H4 (cell line): ENCODE data around the gene TUG1. TPM values are rescaled to one million over a fixed set of nuclear protein-coding genes. Genes with fewer than 3 reads are reported as not detected.

Source experiments
- DNase-seq: peaks from one replicate; pipeline ENCODE4 v3.0.0-alpha.2; 2015; ENCODE audit warnings: low spot score
- total RNA-seq: library from RNA; depleted of rRNA; stranded (reverse); fragments of >200 nt; shearing (Covaris generic); gene quantifications from 2 replicates; pipeline ENCODE4 v1.2.3, GENCODE V29; 2014

The TUG1 gene
- total RNA-seq, 1 experiment from 2014 or later: 35.8 TPM

DNA sequence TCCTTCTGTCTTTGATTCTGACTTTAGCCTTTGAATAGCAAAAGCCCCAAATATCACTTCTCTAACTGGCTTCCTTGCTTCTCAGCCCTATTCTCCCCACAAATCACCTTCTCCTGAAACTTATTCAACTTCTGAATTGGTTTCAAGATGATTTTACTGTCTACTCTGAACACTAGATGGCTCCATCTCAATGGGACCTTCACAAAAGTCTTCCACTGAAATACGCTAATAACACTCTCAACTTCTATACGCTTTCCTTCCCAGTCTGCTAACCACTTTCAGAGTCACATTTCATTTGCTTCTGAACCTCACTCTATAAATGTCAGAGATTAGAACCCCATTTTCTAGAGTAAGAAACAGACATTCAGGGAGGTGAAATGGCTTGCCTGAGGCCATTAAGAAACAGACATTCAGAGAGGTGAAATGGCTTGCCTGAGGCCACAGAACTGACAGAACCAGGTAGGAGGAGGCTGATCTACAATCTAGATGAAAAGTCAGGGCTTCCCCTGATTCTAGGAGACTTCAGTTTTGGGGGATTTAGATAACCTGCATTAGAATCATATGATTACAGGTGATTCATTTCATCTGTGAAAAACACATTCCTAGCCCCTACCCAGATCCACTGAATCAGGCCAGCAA, 21.1 kb upstream of the TUG1 start:
- DNase-seq: no peak

DNA sequence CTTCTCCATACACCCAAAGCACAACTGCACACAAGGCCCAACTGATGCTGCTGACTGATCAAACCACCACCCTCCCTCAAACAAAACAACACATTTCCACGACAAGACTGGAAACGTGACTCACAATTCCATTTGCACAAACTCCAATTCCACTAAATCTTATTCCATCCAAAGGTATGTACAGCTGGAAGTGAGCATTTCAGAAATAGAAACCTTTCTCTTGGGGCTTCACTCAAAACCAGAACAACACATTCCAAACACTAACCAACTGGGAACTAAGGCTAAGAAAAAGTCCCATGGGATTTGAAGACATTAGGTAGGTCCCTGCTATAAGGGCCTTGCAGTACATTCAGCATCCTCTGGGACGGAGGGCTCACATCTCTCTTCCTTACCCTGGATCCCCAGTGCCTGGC, 20.1 kb upstream of the TUG1 start:
- no peak for DNase-seq

DNA sequence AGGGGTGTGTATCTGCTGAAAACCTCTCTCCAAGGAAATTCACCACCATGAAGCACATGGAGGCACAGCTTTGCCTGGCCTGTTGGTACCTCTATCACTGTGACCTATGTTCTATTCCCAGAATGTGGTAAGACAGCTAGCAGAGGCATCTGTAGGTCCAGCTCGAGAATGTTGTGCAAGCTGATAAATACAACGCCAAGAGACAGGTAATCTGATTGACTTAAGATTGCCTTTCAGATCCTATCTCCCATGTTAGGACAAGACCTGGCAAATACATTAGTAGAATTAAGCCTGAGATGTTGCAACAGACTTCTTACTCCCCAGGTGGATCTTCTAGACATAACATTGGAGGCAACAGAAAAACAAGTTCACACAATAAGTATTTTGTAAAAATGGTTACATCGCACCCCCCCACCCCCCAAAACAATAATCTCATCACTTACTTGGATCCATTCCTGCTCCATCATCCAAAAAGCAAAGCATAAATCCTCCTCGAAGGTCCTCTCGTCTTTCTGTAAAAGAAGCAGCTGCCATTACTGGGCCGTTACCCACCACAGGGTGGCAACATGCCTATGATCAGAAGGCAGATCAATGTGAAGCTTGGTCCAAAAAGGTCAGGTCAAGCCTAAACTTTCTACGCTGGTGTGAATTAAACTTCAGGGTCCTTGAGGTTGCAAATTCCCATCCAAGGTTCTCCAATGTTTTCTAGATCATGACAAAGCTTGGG, 19.0 kb upstream of the TUG1 start:
- DNase-seq: no peak

DNA sequence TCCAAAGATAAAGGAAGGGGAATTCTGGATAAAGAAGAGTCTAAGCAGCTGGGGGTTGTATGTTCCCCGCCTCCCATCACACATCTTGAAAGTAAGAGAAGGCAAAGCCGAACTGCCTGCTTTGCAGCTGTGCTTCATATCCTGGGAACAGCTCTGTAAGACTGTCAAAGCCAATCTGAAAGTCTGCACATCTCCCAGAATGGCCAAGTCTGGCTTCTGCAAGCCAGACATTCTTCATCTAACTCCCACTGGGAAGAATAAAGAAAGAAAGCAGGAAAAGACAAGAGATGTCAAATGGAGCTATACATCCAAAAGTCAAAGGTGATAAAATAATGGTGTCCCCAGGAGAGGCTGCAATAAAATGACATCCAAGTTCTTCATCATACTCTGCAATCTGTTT, 15.9 kb upstream of the TUG1 start:
- no peak for DNase-seq

DNA sequence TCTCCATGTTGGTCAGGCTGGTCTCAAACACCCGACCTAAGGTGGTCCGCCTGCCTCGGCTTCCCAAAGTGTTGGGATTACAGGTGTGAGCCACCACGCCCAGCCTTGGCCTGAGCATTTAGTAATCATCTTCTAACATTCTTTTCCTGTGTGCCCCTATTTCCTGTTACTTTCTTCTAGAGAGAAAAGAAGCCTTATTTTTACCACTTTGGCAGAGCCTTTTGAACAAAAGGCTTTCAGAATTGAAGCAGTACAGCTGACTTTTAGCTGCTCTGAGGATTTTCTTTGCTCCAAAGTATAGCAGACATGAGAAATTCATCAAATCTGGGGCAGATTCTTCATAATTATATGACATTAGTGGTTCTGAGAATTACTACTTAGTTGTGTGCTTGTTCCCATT, 13.9 kb upstream of the TUG1 start:
- DNase-seq: no peak

DNA sequence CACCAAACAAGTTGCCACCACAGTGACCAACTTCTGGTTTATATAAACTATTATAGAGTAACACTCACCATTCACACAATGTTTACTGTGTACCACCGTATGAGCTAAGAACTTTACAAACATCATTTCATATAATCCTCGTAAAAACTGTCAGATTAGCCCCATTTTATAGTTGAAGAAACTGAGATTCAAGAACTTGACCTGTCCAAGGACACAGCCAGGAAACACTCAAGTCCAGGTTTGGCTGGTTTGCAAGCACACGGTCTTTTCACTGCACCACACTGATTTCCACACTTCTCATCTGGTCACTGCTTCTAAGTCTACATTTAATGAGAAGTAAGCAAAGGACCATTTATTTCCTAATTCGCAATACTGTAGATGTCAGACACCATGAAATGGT, 4.2 kb upstream of the TUG1 start:
- DNase-seq: no peak

DNA sequence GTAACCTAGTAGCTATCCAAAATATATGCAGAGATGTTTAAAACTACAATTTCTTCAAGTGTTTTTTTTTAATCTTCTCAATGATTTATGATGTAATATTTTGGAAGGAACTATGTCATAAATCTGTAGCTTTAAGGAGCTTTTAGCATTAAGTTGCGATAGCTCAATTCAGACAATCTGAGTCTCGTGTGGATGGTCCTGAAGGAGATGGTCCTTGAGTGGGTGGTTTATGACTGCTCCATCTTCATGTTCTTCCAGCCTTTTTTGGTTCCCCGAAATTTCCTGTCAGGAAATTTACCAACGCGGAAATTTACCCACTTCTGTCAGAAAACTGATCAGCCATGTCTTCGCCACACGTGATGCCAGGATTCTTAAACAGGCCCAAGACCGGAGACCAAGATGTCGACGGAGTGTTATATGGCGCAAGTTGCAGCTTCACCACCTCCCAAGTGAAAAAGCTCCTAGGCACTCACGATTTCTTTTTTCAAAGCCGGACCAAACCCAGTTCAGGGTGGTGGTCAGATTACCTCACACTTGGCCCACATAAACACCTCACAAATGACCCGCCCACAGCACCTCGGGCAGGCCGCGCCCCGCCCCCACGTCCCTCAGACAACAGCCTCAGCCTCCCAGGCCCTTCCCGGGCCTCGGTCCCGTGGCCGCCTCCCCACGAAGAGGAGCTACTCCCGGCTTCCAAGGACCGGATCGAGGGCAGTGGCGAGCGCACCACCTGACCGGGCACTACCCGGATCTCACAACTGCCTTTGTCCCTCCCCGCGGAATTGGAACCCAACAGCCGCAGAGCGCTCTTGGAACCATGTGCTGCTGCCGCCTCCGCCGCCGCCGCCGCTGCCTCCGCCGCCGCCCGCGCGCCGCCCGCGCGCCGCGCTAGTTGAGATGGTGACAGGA, 796 bp upstream of the TUG1 start, which contains the start of gene MORC2:
Gene MORC2 (minus strand): TSS at position 760 of the 909 bp plus-strand sequence. CDS start 885 bp downstream, outside the sequence.
- DNase-seq: peak; percentile 49

DNA sequence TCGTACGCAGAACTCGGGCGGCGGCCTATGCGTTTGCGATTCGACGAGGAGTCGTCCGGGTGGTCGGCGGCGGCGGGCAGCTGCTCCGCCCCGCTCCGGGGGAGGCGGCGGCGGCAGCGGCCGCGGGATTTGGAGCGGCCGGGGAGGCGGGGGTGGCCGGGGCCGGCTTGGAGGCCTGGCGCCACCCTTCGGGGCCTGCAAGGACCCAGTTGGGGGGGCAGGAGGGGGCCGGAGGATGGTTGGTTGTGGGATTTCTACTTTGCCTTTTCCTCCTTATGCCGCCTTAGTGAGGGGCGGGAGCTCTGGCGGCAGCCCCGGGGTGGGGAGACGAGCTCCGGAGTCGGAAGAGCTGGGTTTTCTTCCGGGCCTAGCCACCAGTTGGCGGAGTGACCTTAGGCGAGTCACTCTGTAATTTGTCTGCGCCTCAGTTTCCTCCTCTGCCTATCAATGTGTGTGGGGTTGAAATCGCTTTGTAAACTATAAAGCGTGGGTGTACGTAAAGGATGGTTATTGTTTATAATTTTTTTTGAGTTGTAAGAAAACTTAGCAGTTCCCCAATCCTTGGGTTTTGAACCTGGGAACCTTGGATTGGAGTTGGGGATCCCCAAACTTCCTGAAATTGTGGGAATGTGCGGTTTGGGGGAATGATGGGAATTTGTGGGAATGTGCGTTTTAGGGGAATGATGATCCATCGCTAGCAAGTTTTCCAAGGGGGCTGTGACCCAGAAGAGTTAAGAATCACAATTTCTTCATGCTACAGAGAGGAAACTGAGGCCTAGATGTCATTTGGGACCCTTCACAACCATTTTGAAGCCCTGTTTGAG, 679 bp downstream of the TUG1 start:
- no peak for DNase-seq

DNA sequence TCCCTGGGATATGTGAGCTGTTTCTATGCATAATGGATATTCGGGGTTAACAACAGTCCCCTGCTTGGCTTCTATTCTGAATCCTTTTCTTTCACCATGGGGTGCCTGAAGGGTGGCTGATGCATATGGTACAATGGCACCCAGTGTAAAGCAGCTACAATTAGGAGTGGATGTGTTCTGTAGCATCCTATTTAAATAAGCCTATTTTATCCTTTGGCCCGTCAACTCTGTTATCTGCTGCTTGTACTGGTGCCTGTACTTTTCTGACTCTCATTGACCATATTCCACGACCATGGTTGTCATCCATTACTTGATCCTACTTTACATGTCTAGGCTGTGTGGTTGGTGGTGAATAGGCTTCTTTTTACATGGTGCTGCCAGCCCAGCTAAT, 1.3 kb downstream of the TUG1 start:
- no peak for DNase-seq

DNA sequence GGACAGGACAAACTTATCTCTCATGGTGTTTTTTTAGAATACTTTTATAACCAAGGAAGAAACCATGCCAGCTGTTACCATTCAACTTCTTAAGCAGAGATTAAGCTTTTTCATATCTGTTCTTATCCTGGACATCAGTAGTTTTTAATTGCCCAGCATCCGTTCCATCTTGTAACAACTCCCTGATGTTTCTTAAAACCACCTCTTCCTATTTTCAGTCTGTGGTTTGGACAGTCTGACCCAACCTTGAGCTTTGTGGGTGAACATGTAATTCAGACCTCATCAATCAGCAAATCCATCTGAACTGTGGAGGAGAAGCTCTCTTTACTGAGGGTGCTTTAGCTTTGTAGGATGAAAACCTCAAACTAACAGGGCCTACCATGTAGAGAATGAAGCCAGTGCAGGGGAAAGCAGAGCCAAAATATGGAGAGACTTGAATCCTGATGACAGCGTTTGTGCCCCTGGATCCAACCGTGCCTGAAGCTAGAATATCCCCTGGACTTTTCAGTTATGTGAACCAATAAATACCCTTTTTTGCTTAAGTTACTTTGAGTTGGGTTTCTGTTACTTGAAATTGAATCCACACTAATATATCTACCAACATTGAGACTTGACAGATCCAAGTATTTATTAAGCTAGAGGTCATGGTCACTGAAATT, 9.4 kb downstream of the TUG1 start:
- DNase-seq: no peak

DNA sequence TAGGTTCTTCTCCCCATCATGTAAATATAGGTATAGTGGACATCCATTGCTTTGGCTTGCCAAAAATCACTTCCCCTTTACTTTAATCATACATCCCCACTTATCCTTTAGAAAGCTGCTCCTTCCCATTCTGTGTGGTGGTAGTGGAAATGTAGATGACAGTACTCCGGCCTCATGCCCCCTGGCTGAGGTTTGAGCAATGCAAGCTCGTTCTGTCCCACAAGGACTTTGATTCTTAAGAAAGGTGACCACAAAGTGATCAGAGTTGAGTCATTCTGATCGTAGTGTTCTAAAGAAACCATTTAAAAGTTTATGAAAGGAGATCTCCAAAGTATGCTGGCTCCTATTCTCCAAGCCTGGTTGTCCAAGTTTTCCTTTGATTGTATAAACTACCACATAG, 10.9 kb downstream of the TUG1 start:
- DNase-seq: no peak

DNA sequence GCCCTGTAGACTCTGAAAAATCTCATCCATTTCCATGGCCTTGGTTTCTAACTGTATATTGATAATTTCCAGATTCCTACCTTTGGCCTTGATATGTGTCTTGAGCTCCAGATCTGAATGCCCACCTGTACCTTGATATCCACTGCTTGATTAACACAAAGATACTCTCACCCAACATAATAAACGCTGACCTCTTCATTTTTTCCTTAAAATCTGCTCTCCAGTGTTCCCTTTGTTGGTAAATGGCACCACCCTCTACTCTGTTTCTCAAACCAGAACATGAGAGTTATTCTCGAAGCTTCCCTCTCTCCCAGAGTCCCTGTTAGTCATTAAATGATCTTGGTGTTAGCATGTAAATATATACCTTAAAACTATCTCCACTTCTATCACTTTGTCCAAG, 13.4 kb downstream of the TUG1 start:
- no peak for DNase-seq

DNA sequence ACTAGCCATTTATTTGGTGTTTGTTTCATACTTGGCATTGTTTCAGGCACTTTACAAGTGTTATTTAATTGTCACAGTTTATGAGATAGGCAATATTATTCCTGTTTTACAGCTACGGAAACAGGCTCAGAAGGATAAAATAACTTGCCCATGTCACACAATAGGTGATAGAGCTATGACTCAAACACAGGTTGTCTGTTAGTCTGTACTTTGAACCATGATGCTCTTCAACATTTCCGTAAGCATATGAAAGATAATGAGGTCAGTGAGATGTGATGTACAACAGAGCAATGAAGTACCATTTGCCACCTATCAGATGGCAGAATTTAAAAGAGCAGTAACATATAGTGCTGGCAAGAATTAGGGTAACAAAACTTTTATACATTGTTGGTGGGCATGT, 15.3 kb downstream of the TUG1 start:
- no peak for DNase-seq

DNA sequence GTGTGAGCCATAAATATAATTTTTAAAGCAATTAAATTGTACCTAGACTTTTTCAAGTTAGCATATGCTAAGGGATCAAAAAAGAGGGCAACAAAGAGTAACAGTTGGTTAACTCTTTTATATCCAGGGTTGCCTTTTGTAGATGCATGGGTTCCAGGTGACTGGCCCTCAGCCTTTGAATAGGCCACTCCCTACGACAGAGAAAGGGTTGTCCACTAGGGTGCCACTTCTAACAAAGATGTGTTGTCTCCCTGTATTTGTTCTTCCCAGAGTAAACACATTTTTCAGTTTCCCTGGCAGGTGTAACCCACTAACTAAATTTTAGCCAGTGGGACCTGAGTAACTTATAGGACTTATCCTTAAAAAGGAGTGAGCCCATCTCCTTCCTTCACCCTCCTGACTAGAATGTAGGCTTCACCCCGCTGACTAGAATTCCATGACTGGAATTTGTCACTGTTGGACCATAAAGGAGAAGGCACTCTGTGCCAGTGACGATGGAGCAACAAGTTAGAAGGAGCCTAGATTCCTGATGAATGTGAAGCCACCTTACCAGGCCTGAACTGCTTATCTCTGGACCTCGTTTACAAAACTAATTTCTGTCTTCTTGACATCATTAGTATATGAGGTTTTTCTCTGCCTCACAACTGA, 16.6 kb downstream of the TUG1 start:
- DNase-seq: no peak

DNA sequence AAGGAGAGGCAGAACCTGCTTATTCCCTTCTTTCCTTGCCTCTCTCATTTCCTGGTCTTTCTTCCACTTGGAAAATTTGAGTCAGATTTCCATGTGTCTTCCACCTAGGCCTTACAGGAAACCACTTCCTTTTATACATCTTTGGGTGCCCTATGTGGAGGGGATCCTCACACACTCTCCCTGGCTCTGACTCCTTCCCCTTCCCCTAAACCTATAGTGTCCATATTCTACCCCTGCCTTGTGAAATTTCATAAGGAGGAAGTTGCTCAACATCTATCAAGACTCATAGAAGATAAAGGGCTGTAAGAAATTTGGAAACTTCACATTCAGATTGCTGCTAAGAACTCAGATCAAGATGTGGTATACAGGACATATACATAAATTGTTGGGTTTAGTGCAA, 20.4 kb downstream of the TUG1 start:
- no peak for DNase-seq

DNA sequence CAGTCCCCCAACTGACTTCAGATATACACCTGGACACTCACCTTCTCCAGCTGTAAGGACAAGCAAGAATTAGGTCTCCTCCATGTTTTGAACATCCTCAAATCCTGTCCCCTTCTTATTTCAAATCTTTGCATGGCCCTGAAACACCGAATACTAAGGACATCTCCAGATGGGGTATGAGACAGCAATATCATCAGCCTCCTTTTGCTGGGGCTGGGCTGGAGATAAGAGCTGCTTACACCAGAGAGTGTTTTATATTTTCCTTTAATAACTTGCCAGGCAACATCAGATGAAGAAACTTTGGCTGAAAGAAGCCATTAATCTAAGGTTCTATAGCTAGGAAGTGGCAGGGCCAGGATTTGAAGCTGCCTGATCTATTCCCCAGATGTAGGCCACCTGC, 21.6 kb downstream of the TUG1 start:
- DNase-seq: no peak

DNA sequence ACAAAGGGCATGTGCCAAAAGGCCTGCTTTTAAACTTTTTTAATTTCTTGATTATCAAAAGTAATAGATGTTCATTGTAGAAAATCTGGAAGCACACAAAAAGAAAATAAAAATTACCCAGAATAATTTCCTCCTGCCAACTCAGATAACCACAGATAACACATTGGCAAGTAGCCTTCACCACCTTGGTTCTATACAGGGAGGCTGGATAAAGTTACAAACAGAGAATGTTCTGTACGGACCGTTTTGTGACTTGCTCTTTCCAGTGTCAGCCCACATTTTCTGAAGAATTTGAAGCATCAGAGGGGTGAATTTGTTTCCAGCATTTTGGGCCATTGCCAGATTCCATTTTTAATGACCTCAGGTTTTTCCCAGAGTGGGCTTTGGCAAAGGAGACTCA, 23.5 kb downstream of the TUG1 start:
- no peak for DNase-seq

DNA sequence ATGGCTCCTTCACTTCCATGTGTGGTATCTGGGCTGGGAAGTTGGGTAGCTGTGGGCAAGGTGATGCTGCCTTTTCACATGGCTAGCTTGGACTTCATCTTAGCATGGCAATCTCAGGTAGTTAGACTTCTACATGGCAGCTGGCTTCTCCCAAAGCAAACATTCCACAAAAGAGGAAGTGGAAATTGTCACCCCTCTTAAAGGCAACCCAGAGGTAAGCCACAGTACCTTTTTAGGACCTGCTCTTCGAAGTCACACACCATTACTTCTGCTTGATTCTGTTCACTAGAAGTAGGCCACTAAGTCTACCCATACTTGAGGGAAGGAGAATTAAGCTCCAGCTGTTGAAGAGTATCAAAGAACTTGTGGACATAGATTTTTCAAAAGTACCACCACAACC, 25.9 kb downstream of the TUG1 start:
- no peak for DNase-seq

DNA sequence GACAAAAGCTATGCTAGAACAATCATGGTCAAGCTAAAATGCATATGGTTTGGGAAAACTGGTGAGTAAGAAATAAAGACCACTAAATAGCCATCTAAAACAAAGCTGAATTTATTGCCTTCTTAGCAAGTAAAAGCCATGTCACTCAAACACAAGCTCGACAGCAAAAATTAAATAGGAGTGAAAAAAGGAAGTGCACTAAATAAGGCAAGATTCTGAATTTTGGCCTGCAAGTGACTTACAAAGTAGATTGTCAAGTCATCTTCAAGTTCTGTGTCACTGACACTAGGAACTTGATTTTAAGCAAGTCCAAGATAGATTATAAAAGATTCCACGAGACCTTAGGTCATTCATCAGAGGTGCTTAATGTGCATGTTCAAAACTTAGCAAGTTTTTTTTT, 27.4 kb downstream of the TUG1 start:
- DNase-seq: no peak

DNA sequence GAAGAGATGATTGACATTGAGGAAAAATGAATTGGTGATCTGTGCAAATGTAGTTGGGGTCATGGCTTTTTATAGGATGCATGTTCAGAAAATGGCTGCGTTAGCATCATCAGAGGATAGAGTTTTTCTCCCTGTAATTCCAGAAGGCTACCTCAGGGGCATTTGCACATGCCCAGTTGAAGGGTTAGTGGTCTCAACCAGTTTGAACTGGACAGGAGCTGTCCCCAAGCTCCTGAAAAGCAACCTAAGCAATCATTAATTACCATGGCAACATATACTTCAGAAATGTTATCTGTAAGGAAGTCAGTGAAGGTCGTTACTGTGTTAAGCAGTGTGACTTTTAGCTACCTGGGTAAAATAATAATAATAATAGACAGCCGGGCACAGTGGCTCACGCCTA, 29.3 kb downstream of the TUG1 start:
- DNase-seq: no peak
